DOHH2 (cell line): ENCODE results near the gene UNC5C.

Source experiments
- H3F3A ChIP-seq: fragments of 200-600 bp; sonication (generic), shearing (Covaris generic); 2 replicates; pipeline ENCODE4 v1.6.0; 2016; ENCODE audit warnings: antibody characterized with exemption, mild to moderate bottlenecking; ENCODE audit not compliant: control insufficient read depth, insufficient read depth
- H3K27ac ChIP-seq: fragments of 200-600 bp; sonication (generic); 2 replicates; pipeline ENCODE4 v1.5.1; 2014; ENCODE audit warnings: low read depth, mild to moderate bottlenecking, low read length, moderate library complexity
- H3K27me3 ChIP-seq: fragments of 200-600 bp; sonication (generic); 2 replicates; pipeline ENCODE4 v1.6.1; 2014; ENCODE audit warnings: mild to moderate bottlenecking, low read length, mixed read lengths; ENCODE audit not compliant: control insufficient read depth
- H3K36me3 ChIP-seq: fragments of 200-600 bp; sonication (generic); 2 replicates; pipeline ENCODE4 v1.6.1; 2014; ENCODE audit warnings: mild to moderate bottlenecking, low read length, moderate library complexity, mixed read lengths; ENCODE audit not compliant: control insufficient read depth
- H3K4me1 ChIP-seq: fragments of 200-600 bp; sonication (generic); 2 replicates; pipeline ENCODE4 v1.6.1; 2014; ENCODE audit warnings: mild to moderate bottlenecking, low read length, mixed read lengths; ENCODE audit not compliant: control insufficient read depth
- H3K4me2 ChIP-seq: fragments of 200-600 bp; sonication (generic); 2 replicates; pipeline ENCODE4 v1.6.0; 2014; ENCODE audit warnings: mild to moderate bottlenecking, low read length, moderate library complexity
- H3K4me3 ChIP-seq: fragments of 200-600 bp; sonication (generic); 2 replicates; pipeline ENCODE4 v1.5.1; 2014; ENCODE audit warnings: mild to moderate bottlenecking, low read length, mixed read lengths
- H3K79me2 ChIP-seq: fragments of 200-600 bp; sonication (generic); 2 replicates; pipeline ENCODE4 v1.6.1; 2014; ENCODE audit warnings: mild to moderate bottlenecking, low read length, mixed read lengths; ENCODE audit not compliant: control insufficient read depth
- H3K9me2 ChIP-seq: fragments of 200-600 bp; sonication (generic); replicated peaks from 2 replicates; pipeline ENCODE4 v1.6.1; 2014; ENCODE audit warnings: mild to moderate bottlenecking, low read length, mixed read lengths; ENCODE audit not compliant: control insufficient read depth
- H3K9me3 ChIP-seq: fragments of 200-600 bp; sonication (generic); 2 replicates; pipeline ENCODE4 v1.6.1; 2014; ENCODE audit warnings: antibody characterized with exemption, low read length, mixed read lengths; ENCODE audit not compliant: control insufficient read depth, insufficient read depth
- H4K20me1 ChIP-seq: fragments of 200-600 bp; sonication (generic); 2 replicates; pipeline ENCODE4 v1.6.0; 2014; ENCODE audit warnings: low read depth, mild to moderate bottlenecking, antibody characterized with exemption, low read length, moderate library complexity; ENCODE audit not compliant: control insufficient read depth, insufficient read depth
- CTCF ChIP-seq: fragments of 200-600 bp; sonication (generic); IDR thresholded peaks from one replicate; pipeline ENCODE4 v1.5.1; 2014; ENCODE audit warnings: antibody characterized with exemption, mild to moderate bottlenecking, low read depth, low read length; ENCODE audit not compliant: poor library complexity, severe bottlenecking
- EZH2phosphoT487 ChIP-seq: fragments of 200-600 bp; sonication (generic); IDR thresholded peaks from 2 replicates; pipeline ENCODE4 v1.6.1; 2017; ENCODE audit warnings: borderline replicate concordance, mild to moderate bottlenecking, antibody characterized with exemption, low read length, moderate library complexity, mixed read lengths

UNC5C gene

GRCh38 chr4:95515589-95515988 lies 33.2 kb downstream of the UNC5C start:
- no peaks in the 10 kb centered on the region for H3K27me3 ChIP-seq
- no peak overlapping the region for H3K4me2 ChIP-seq
- no peaks in the 10 kb centered on the region for H4K20me1 ChIP-seq
- no peaks in the 10 kb centered on the region for H3K9me2 ChIP-seq
- H3K4me3 ChIP-seq: no peak overlapping the region
- H3F3A ChIP-seq: no peaks in the 10 kb centered on the region
- TF ChIP-seq CTCF (no peak), EZH2phosphoT487 (no peak)
- H3K79me2 ChIP-seq: no peaks in the 10 kb centered on the region
- H3K36me3 ChIP-seq: no peaks in the 10 kb centered on the region
- H3K27ac ChIP-seq: no peak overlapping the region
- no peaks in the 10 kb centered on the region for H3K9me3 ChIP-seq
- no peaks in the 10 kb centered on the region for H3K4me1 ChIP-seq

GRCh38 chr4:95513022-95513421 lies 35.8 kb downstream of the UNC5C start:
- Histone ChIP-seq H3K79me2 (no peaks in the 10 kb centered on the region), H3K4me1 (no peaks in the 10 kb centered on the region), H3K27ac (no peak overlapping the region), H3K4me2 (no peak overlapping the region), H3K9me3 (no peaks in the 10 kb centered on the region), H3K36me3 (no peaks in the 10 kb centered on the region), H3K27me3 (no peaks in the 10 kb centered on the region), H3K4me3 (no peak overlapping the region), H3K9me2 (no peaks in the 10 kb centered on the region), H3F3A (no peaks in the 10 kb centered on the region), H4K20me1 (no peaks in the 10 kb centered on the region)
- no peak for TF ChIP-seq CTCF
- TF ChIP-seq EZH2phosphoT487: no peak

- Histone ChIP-seq H3K9me3 (no peaks in the 10 kb centered on the region), H3F3A (no peaks in the 10 kb centered on the region), H3K4me2 (no peak overlapping the region), H4K20me1 (no peaks in the 10 kb centered on the region), H3K4me3 (no peak overlapping the region), H3K27ac (no peak overlapping the region), H3K4me1 (no peaks in the 10 kb centered on the region), H3K9me2 (no peaks in the 10 kb centered on the region), H3K79me2 (no peaks in the 10 kb centered on the region), H3K27me3 (no peaks in the 10 kb centered on the region), H3K36me3 (no peaks in the 10 kb centered on the region)
- no peak for TF ChIP-seq CTCF
- no peak for TF ChIP-seq EZH2phosphoT487
These were observed 37.3 kb downstream of the UNC5C start for GRCh38 chr4:95511477-95511876.

- no peaks in the 10 kb centered on the region for H3K9me2 ChIP-seq
- H3K79me2 ChIP-seq: no peaks in the 10 kb centered on the region
- TF ChIP-seq CTCF: no peak
- TF ChIP-seq EZH2phosphoT487: no peak
- H4K20me1 ChIP-seq: no peaks in the 10 kb centered on the region
- H3K9me3 ChIP-seq: no peaks in the 10 kb centered on the region
- no peak overlapping the region for H3K27ac ChIP-seq
- no peak overlapping the region for H3K4me3 ChIP-seq
- no peak overlapping the region for H3K4me2 ChIP-seq
- H3K27me3 ChIP-seq: no peaks in the 10 kb centered on the region
- H3F3A ChIP-seq: no peaks in the 10 kb centered on the region
- no peaks in the 10 kb centered on the region for H3K4me1 ChIP-seq
- no peaks in the 10 kb centered on the region for H3K36me3 ChIP-seq
These were observed 37.9 kb downstream of the UNC5C start for GRCh38 chr4:95510877-95511276.
